Measurements from ENCODE around the gene GPR107.

Gene GPR107

GRCh38 chr9:130058887-130059286 is 5.2 kb downstream of the GPR107 start:
- peak in 1 of 2 experiments; percentile 15 for DNase-seq

- no peak for DNase-seq
Measured at GRCh38 chr9:130060296-130060695, 6.6 kb downstream of the GPR107 start.

- DNase-seq = no peak
Measured at GRCh38 chr9:130062750-130063149, 9.0 kb downstream of the GPR107 start.

GRCh38 chr9:130064621-130065020 is 10.9 kb downstream of the GPR107 start:
- DNase-seq = no peak

GRCh38 chr9:130069048-130069447 is 15.3 kb downstream of the GPR107 start:
- no peak for DNase-seq

GRCh38 chr9:130072515-130073235 is 19.0 kb downstream of the GPR107 start:
- no peak for DNase-seq

GRCh38 chr9:130073373-130073772 is 19.7 kb downstream of the GPR107 start:
- DNase-seq = no peak

- DNase-seq = no peak
Measured at GRCh38 chr9:130078547-130078946, 24.8 kb downstream of the GPR107 start.

- DNase-seq = no peak
Measured at GRCh38 chr9:130084337-130084736, 30.6 kb downstream of the GPR107 start.

- no peak for DNase-seq
Measured at GRCh38 chr9:130088051-130088450, 34.3 kb downstream of the GPR107 start.

GRCh38 chr9:130089141-130089540 is 35.4 kb downstream of the GPR107 start:
- no peak for DNase-seq

GRCh38 chr9:130090915-130091314 is 37.2 kb downstream of the GPR107 start:
- DNase-seq = no peak

GRCh38 chr9:130092910-130093309 is 39.2 kb downstream of the GPR107 start:
- DNase-seq = no peak

- DNase-seq = no peak
Measured at GRCh38 chr9:130095872-130096271, 42.2 kb downstream of the GPR107 start.

- DNase-seq = no peak
Measured at GRCh38 chr9:130100681-130101080, 47.0 kb downstream of the GPR107 start.

- no peak for DNase-seq
Measured at GRCh38 chr9:130101915-130102314, 48.2 kb downstream of the GPR107 start.

GRCh38 chr9:130104491-130105193 is 50.9 kb downstream of the GPR107 start:
- DNase-seq = no peak

GRCh38 chr9:130106860-130107233 is 53.1 kb downstream of the GPR107 start:
- DNase-seq = no peak

GRCh38 chr9:130107234-130107861 is 53.6 kb downstream of the GPR107 start:
- DNase-seq = peak; percentile 35 to 66

GRCh38 chr9:130107955-130108354 is 54.2 kb downstream of the GPR107 start:
- DNase-seq = no peak

- no peak for DNase-seq
Measured at GRCh38 chr9:130110166-130110565, 56.5 kb downstream of the GPR107 start.

- DNase-seq = no peak
Measured at GRCh38 chr9:130110596-130111021, 56.9 kb downstream of the GPR107 start.

GRCh38 chr9:130111786-130112537 is 58.3 kb downstream of the GPR107 start:
- no peak for DNase-seq

Measured in NCI-H446 (cell line).